IPS-18a (cell line): ENCODE measurements around the gene RASGRF2.
A peak's percentile ranks its signal among the peaks of the same experiment; 100 is the strongest.

Experiments
- H3K27ac ChIP-seq: one replicate; pipeline ENCODE4 v1.5.1; 2013; ENCODE audit warnings: low read length
- H3K27me3 ChIP-seq: one replicate; pipeline ENCODE4 v1.6.1; 2013; ENCODE audit warnings: mild to moderate bottlenecking, low read length; ENCODE audit not compliant: control insufficient read depth, insufficient read depth
- H3K36me3 ChIP-seq: one replicate; pipeline ENCODE4 v1.6.1; 2013; ENCODE audit warnings: low read depth, low read length; ENCODE audit not compliant: control insufficient read depth
- H3K4me1 ChIP-seq: one replicate; pipeline ENCODE4 v1.6.1; 2013; ENCODE audit warnings: low read depth, low read length; ENCODE audit not compliant: control insufficient read depth
- H3K4me3 ChIP-seq: one replicate; pipeline ENCODE4 v1.5.1; 2013; ENCODE audit warnings: low read length
- H3K9ac ChIP-seq: one replicate; pipeline ENCODE4 v1.6.1; 2013; ENCODE audit warnings: mild to moderate bottlenecking, low read length, moderate library complexity
- H3K9me3 ChIP-seq: one replicate; pipeline ENCODE4 v1.6.1; 2013; ENCODE audit warnings: low read depth, low read length; ENCODE audit not compliant: control insufficient read depth

RASGRF2 gene

DNA sequence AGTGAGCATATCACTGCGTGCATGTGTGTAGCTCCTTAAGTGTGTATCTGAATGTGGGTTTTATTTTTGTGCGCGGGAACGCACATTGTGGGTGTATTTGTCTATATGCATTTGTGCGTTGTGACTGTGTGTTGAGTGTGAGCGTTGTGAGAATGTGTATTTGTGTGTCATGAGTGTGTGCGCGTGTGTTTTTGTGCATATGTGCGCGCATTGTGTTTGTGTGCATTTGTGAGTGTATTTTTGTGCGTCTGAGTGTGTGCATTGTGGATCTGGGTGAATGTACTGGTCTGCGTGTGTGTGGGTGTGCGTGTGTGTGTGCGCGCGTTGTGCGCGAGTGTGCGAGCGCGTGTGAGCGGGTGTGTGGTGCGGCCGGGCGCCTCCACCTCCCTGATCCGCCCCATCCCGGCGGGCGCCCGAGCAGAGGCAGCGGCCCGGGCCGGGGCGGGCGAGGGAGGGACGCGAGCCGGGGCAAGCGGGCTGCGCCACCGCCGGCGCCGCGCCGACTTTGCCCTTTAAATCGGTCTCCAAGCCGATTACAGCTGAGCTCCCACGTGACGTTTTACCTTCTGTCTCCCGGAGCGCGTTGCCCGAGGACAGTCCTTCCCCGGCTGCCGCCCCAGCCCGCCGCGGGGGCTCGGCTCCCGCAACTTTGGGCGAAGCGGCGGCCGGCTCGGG lies at the start of gene RASGRF2:
RASGRF2 (plus strand) TSS at position 596 of the 675 bp plus-strand sequence. CDS start 376 bp downstream, outside the sequence.
- Histone ChIP-seq H3K9me3 (no peaks in the 10 kb centered on the region), H3K36me3 (no peaks in the 10 kb centered on the region), H3K4me1 (peaks cover 76% of the 10 kb centered on the region), H3K4me3 (peak within 1 kb of the TSS; percentile 66), H3K27ac (no peak within 1 kb of the TSS), H3K27me3 (peaks cover 48% of the 10 kb centered on the region), H3K9ac (no peak within 1 kb of the TSS)

DNA sequence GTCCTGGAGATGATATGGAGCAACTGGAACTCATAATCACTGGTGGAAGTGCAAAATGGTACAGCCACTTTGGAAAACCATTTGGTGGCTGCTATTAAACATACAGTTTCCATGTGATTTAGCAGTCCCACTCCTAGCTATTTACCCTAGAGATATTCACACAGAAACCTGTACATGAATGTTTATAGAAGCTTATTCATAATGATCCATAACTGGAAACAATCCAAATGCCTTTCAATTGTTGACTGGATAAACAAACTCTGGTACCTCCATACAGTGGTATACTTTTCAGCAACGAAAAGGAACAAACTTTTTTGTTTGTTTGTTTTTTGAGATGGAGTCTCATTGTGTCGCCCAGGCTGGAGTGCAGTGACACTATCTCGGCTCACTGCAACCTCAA lies 47.7 kb upstream of the RASGRF2 start:
- Histone ChIP-seq H3K36me3 (no peaks in the 10 kb centered on the region), H3K4me3 (no peak overlapping the region), H3K9me3 (no peaks in the 10 kb centered on the region), H3K4me1 (no peaks in the 10 kb centered on the region), H3K9ac (no peak overlapping the region), H3K27ac (no peak overlapping the region), H3K27me3 (no peaks in the 10 kb centered on the region)

DNA sequence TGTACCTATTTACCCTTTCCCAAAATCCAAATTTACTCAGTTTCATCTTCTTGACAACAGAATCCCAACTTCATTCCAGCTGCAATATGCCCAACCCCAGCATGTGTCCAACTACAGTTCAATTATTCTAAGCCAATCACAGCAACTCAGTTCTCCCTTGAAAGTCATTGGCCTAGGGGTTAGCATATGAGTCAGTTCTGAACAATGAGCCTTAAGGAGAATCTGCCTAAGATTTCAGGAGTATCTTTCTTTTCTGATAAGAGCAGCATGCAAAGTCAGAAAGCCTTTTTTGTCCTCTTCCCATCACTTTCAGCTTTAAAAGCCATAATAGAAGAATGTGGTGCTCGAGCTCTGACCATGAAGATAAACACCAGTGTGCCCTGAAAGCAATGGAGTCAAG lies 44.4 kb upstream of the RASGRF2 start:
- H3K27me3 ChIP-seq: no peaks in the 10 kb centered on the region
- H3K27ac ChIP-seq: no peak overlapping the region
- H3K9ac ChIP-seq: no peak overlapping the region
- H3K4me3 ChIP-seq: no peak overlapping the region
- H3K4me1 ChIP-seq: no peaks in the 10 kb centered on the region
- no peaks in the 10 kb centered on the region for H3K36me3 ChIP-seq
- no peaks in the 10 kb centered on the region for H3K9me3 ChIP-seq

GRCh38 chr5:80916676-80917075 lies 43.5 kb upstream of the RASGRF2 start:
- no peak overlapping the region for H3K4me3 ChIP-seq
- no peaks in the 10 kb centered on the region for H3K4me1 ChIP-seq
- no peak overlapping the region for H3K27ac ChIP-seq
- no peaks in the 10 kb centered on the region for H3K9me3 ChIP-seq
- H3K36me3 ChIP-seq: no peaks in the 10 kb centered on the region
- no peak overlapping the region for H3K9ac ChIP-seq
- H3K27me3 ChIP-seq: no peaks in the 10 kb centered on the region

GRCh38 chr5:80917631-80918030 lies 42.5 kb upstream of the RASGRF2 start:
- Histone ChIP-seq H3K36me3 (no peaks in the 10 kb centered on the region), H3K27ac (no peak overlapping the region), H3K9me3 (no peaks in the 10 kb centered on the region), H3K4me3 (no peak overlapping the region), H3K27me3 (no peaks in the 10 kb centered on the region), H3K4me1 (no peaks in the 10 kb centered on the region), H3K9ac (no peak overlapping the region)

GRCh38 chr5:80919678-80920196 lies 40.4 kb upstream of the RASGRF2 start:
- H3K27ac ChIP-seq: no peak overlapping the region
- no peaks in the 10 kb centered on the region for H3K36me3 ChIP-seq
- no peak overlapping the region for H3K9ac ChIP-seq
- no peak overlapping the region for H3K4me3 ChIP-seq
- no peaks in the 10 kb centered on the region for H3K9me3 ChIP-seq
- no peaks in the 10 kb centered on the region for H3K27me3 ChIP-seq
- peaks cover under 1% of the 10 kb centered on the region for H3K4me1 ChIP-seq

GRCh38 chr5:80920333-80920732 lies 39.8 kb upstream of the RASGRF2 start:
- H3K9me3 ChIP-seq: no peaks in the 10 kb centered on the region
- peaks cover 4% of the 10 kb centered on the region for H3K4me1 ChIP-seq
- no peak overlapping the region for H3K4me3 ChIP-seq
- H3K27me3 ChIP-seq: no peaks in the 10 kb centered on the region
- H3K36me3 ChIP-seq: no peaks in the 10 kb centered on the region
- no peak overlapping the region for H3K27ac ChIP-seq
- no peak overlapping the region for H3K9ac ChIP-seq

DNA sequence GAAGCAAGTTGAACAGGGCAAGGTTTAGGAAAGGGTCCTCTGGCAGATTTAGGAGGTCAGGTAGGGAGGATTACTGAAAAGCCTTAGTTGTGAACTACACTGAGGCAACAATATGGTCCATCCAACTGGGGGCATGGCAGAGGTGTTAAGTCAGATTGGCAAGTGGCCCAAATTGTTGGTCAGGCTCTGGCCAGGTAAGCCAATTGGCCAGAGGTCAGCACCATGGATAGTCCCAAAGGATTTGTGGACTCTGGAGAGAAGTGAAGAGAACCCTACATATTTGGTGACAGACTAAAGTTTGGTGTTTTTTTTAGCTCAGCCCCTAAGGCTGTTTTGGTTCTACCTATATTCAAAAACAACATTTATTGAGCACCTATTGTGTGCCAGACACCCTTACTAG lies 39.1 kb upstream of the RASGRF2 start:
- Histone ChIP-seq H3K27ac (no peak overlapping the region), H3K4me3 (no peak overlapping the region), H3K36me3 (no peaks in the 10 kb centered on the region), H3K27me3 (no peaks in the 10 kb centered on the region), H3K4me1 (peaks cover 4% of the 10 kb centered on the region), H3K9ac (no peak overlapping the region), H3K9me3 (no peaks in the 10 kb centered on the region)

- H3K9ac ChIP-seq: no peak overlapping the region
- no peak overlapping the region for H3K4me3 ChIP-seq
- no peaks in the 10 kb centered on the region for H3K36me3 ChIP-seq
- no peaks in the 10 kb centered on the region for H3K9me3 ChIP-seq
- peaks cover 4% of the 10 kb centered on the region for H3K4me1 ChIP-seq
- H3K27me3 ChIP-seq: no peaks in the 10 kb centered on the region
- H3K27ac ChIP-seq: no peak overlapping the region
These were observed 34.2 kb upstream of the RASGRF2 start for GRCh38 chr5:80925931-80926330.

DNA sequence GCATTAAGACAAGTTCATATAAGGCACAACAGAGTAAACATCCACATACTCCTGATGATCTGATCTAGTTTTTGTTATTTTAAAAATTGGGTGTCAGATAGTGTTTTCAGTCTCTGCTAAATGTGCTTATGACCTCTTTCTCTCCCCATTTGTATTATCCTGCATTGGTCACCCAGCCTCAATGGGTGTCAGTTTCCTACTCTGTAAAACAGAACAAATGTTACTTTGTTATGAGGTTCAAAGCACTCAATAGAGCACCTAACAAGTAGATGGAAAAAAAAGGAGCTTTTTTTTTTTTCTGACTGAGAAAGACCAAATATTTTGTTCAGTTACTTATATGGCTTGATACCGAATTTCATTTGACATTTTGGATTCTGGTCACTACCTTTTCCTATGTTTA lies 33.6 kb upstream of the RASGRF2 start:
- Histone ChIP-seq H3K9ac (no peak overlapping the region), H3K27me3 (no peaks in the 10 kb centered on the region), H3K4me3 (no peak overlapping the region), H3K27ac (no peak overlapping the region), H3K9me3 (no peaks in the 10 kb centered on the region), H3K4me1 (peaks cover 4% of the 10 kb centered on the region), H3K36me3 (no peaks in the 10 kb centered on the region)

GRCh38 chr5:80926979-80927656 lies 33.0 kb upstream of the RASGRF2 start:
- Histone ChIP-seq H3K9ac (no peak overlapping the region), H3K4me1 (peaks cover 4% of the 10 kb centered on the region), H3K4me3 (no peak overlapping the region), H3K27ac (no peak overlapping the region), H3K36me3 (no peaks in the 10 kb centered on the region), H3K9me3 (no peaks in the 10 kb centered on the region), H3K27me3 (no peaks in the 10 kb centered on the region)

DNA sequence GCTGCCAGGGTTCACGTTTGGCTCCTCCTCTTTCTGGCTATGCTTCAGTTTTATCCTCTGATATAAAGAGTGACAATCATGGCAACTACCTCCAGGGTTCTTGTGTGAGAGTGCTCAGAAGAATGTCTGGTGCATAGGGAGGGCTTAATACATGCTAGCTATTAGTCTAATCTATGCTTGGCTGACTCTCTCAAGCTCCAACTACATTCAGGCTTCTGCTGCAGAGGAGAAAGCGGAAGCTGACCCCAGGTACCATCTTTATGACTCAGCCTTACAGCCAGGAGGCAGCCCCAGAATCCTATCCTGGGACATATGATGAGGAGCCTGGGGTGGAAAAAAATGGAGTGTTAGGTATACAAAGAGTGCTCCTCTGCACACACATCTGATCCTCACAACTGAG lies 32.1 kb upstream of the RASGRF2 start:
- H3K9ac ChIP-seq: no peak overlapping the region
- H3K36me3 ChIP-seq: no peaks in the 10 kb centered on the region
- H3K9me3 ChIP-seq: no peaks in the 10 kb centered on the region
- no peak overlapping the region for H3K27ac ChIP-seq
- no peak overlapping the region for H3K4me3 ChIP-seq
- no peaks in the 10 kb centered on the region for H3K27me3 ChIP-seq
- peaks cover 4% of the 10 kb centered on the region for H3K4me1 ChIP-seq
